Peyer's patch (tissue), 4 donors: Measurements from ENCODE around the gene CROCC. TPM values are rescaled to one million over a fixed set of nuclear protein-coding genes. Genes with fewer than 3 reads are reported as not detected.

Experiments used
- DNase-seq, 3 donors: peaks; one replicate each; pipeline ENCODE4 v3.0.0-alpha.2; 2017 to 2019
- H3K27ac ChIP-seq, 4 donors: fragments of 200-600 bp; sonication (generic); one replicate each; pipeline ENCODE4 v1.5.1; 2016 to 2019
- H3K27me3 ChIP-seq, 2 donors: fragments of 200-600 bp; sonication (generic); one replicate each; pipeline ENCODE4 v1.5.1; 2019
- H3K36me3 ChIP-seq, 3 donors: fragments of 200-600 bp; sonication (generic); one replicate each; pipeline ENCODE4 v1.5.1; 2016 to 2019
- H3K4me1 ChIP-seq, 4 donors: fragments of 200-600 bp; sonication (generic); one replicate each; pipeline ENCODE4 v1.5.1; 2016 to 2019
- H3K4me3 ChIP-seq, 4 donors: fragments of 200-600 bp; sonication (generic); 1 replicate in 3 of 4; 2 replicates in 1 of 4; pipeline ENCODE4 v1.5.1; 2016 to 2019; ENCODE audit warnings: mild to moderate bottlenecking in 1 of 4
- H3K9me3 ChIP-seq, 4 donors: fragments of 200-600 bp; sonication (generic); one replicate each; pipeline ENCODE4 v1.5.1; 2016 to 2019; ENCODE audit warnings: mild to moderate bottlenecking in 1 of 4
- CTCF ChIP-seq, 6 experiments: fragments of 450-650 bp in 4 of 6; fragments of 200-600 bp in 2 of 6; sonication (generic) in 1 of 6; IDR thresholded peaks; one replicate each; pipeline ENCODE4 v1.5.1; 2017 to 2019; ENCODE audit warnings: antibody characterized with exemption in 6 of 6, mild to moderate bottlenecking in 3 of 6, moderate library complexity in 1 of 6
- POLR2A ChIP-seq, 2 donors: fragments of 450-650 bp; IDR thresholded peaks; one replicate each; pipeline ENCODE4 v1.5.1; 2017; ENCODE audit warnings: antibody characterized with exemption in 2 of 2, mild to moderate bottlenecking in 2 of 2, moderate library complexity in 2 of 2
- total RNA-seq, 4 donors: library from RNA; depleted of rRNA; stranded (reverse); fragments of >200 nt; gene quantifications; one replicate each; pipeline ENCODE4 v1.1.0, GENCODE V29; 2016

CROCC gene
- total RNA-seq, 4 donors from 2014 or later = 14.7 to 298 (median 45.1) TPM

- Histone ChIP-seq H3K36me3 (peaks cover 0 to 59% (median 0%) of the 10 kb centered on the region in 3 donors), H3K9me3 (no peaks in the 10 kb centered on the region), H3K4me1 (no peaks in the 10 kb centered on the region), H3K27ac (no peak overlapping the region), H3K27me3 (no peaks in the 10 kb centered on the region), H3K4me3 (no peak overlapping the region)
- TF ChIP-seq POLR2A (IDR thresholded peaks at IDR 0.05) (no peak), CTCF (IDR thresholded peaks at IDR 0.05) (no peak)
- DNase-seq = no peak
Measured at GRCh38 chr1:17001760-17002523, 80.2 kb downstream of the CROCC start.

- no peak for TF ChIP-seq CTCF (IDR thresholded peaks at IDR 0.05)
- no peak for TF ChIP-seq POLR2A (IDR thresholded peaks at IDR 0.05)
- Histone ChIP-seq H3K36me3 (peaks cover 0 to 53% (median 0%) of the 10 kb centered on the region in 3 donors), H3K27me3 (no peaks in the 10 kb centered on the region), H3K4me1 (no peaks in the 10 kb centered on the region), H3K27ac (no peak overlapping the region), H3K9me3 (no peaks in the 10 kb centered on the region), H3K4me3 (no peak overlapping the region)
- no peak for DNase-seq
Measured at GRCh38 chr1:17002524-17002902, 80.8 kb downstream of the CROCC start.

- Histone ChIP-seq H3K4me1 (peaks cover 0 to 3% (median 0%) of the 10 kb centered on the region in 4 donors), H3K36me3 (peaks cover 0 to 37% (median 0%) of the 10 kb centered on the region in 3 donors), H3K4me3 (no peak overlapping the region), H3K27ac (no peak overlapping the region), H3K27me3 (no peaks in the 10 kb centered on the region), H3K9me3 (no peaks in the 10 kb centered on the region)
- DNase-seq = no peak
- TF ChIP-seq POLR2A (IDR thresholded peaks at IDR 0.05) (no peak), CTCF (IDR thresholded peaks at IDR 0.05) (no peak)
Measured at GRCh38 chr1:17004466-17005364, 83.0 kb downstream of the CROCC start.

GRCh38 chr1:17005365-17005740, 83.6 kb downstream of the CROCC start:
- DNase-seq = no peak
- no peak overlapping the region for H3K27ac ChIP-seq
- no peaks in the 10 kb centered on the region for H3K9me3 ChIP-seq
- no peak overlapping the region for H3K4me3 ChIP-seq
- no peak for TF ChIP-seq CTCF (IDR thresholded peaks at IDR 0.05)
- TF ChIP-seq POLR2A (IDR thresholded peaks at IDR 0.05) = no peak
- H3K36me3 ChIP-seq = peaks cover 0 to 31% (median 0%) of the 10 kb centered on the region in 3 donors
- peaks cover 0 to 9% (median 0%) of the 10 kb centered on the region in 4 donors for H3K4me1 ChIP-seq
- no peaks in the 10 kb centered on the region for H3K27me3 ChIP-seq

GRCh38 chr1:17007121-17007520, 85.4 kb downstream of the CROCC start:
- TF ChIP-seq POLR2A (IDR thresholded peaks at IDR 0.05) (no peak), CTCF (IDR thresholded peaks at IDR 0.05) (no peak)
- Histone ChIP-seq H3K27ac (no peak overlapping the region), H3K4me3 (no peak overlapping the region), H3K27me3 (no peaks in the 10 kb centered on the region), H3K36me3 (peaks cover 0 to 23% (median 0%) of the 10 kb centered on the region in 3 donors), H3K4me1 (peaks cover 0 to 21% (median 6%) of the 10 kb centered on the region in 4 donors), H3K9me3 (no peaks in the 10 kb centered on the region)
- DNase-seq = no peak
